Measurements from ENCODE around the gene UVRAG. TPM values are rescaled to one million over a fixed set of nuclear protein-coding genes. Genes with fewer than 3 reads are reported as not detected.

UVRAG gene
- total RNA-seq, 1 donor from 2014 or later: 27.6 TPM

DNA sequence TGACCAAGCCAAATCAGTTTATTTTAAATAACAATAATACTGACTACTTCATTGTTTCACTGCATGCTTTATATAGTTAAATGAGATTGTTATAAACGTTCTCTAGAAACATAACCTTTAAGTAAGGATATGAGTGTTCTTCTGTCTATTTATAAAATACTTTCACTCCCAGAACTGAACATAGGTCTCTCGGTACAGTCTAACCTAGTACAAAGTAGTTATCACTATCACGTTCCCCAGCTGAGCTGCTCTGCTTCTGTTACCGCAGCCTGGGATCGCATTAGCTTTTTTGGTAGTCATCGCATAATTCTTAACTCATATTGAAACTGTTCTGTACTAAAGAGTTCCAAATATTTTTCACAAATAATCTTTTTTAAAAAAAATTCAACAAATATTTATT lies 247.7 kb downstream of the UVRAG start:
- H3K4me1 Mint-ChIP-seq: no peaks in the 10 kb centered on the region

DNA sequence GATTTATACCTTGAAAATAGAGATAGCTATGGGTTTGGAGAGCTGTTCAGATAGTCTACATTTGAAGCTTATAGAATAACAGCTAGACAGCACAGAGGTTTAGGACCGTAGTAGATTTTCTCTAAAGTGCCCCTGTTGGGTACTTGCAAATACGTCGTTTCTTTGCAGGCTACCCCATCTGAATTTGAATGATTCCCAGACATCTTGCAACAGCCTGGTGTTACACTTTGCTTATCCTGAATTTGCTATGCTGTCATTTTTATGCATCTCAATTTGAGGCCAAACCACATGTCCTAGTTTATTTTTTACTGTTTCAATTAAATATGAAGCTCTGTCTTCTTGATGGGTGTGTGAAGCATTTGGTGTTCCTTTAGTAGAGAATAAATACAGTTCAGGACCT lies 249.2 kb downstream of the UVRAG start:
- Mint-ChIP-seq H3K4me3 (no peak overlapping the region), H3K27me3 (ENCODE audit: low read depth) (no peaks in the 10 kb centered on the region), H3K9me3 (no peaks in the 10 kb centered on the region), H3K36me3 (peaks cover 22% of the 10 kb centered on the region), H3K27ac (no peak overlapping the region), H3K4me1 (no peaks in the 10 kb centered on the region)
- TF ChIP-seq, protein P1, sequence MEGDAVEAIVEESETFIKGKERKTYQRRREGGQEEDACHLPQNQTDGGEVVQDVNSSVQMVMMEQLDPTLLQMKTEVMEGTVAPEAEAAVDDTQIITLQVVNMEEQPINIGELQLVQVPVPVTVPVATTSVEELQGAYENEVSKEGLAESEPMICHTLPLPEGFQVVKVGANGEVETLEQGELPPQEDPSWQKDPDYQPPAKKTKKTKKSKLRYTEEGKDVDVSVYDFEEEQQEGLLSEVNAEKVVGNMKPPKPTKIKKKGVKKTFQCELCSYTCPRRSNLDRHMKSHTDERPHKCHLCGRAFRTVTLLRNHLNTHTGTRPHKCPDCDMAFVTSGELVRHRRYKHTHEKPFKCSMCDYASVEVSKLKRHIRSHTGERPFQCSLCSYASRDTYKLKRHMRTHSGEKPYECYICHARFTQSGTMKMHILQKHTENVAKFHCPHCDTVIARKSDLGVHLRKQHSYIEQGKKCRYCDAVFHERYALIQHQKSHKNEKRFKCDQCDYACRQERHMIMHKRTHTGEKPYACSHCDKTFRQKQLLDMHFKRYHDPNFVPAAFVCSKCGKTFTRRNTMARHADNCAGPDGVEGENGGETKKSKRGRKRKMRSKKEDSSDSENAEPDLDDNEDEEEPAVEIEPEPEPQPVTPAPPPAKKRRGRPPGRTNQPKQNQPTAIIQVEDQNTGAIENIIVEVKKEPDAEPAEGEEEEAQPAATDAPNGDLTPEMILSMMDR (IDR thresholded peaks at IDR 0.05; ENCODE audit: unreplicated experiment): no peak
- DNase-seq (ENCODE audit: low spot score in 2 of 2, unreplicated experiment in 2 of 2): no peak

More for the DNA sequence above, 247.7 kb downstream of the UVRAG start:
- Mint-ChIP-seq H3K36me3 (peaks cover 19% of the 10 kb centered on the region), H3K27ac (no peak overlapping the region), H3K4me3 (no peak overlapping the region), H3K9me3 (no peaks in the 10 kb centered on the region), H3K27me3 (ENCODE audit: low read depth) (no peaks in the 10 kb centered on the region)
- TF ChIP-seq, protein P1 (IDR thresholded peaks at IDR 0.05; ENCODE audit: unreplicated experiment): no peak
- DNase-seq (ENCODE audit: low spot score in 2 of 2, unreplicated experiment in 2 of 2): no peak

DNA sequence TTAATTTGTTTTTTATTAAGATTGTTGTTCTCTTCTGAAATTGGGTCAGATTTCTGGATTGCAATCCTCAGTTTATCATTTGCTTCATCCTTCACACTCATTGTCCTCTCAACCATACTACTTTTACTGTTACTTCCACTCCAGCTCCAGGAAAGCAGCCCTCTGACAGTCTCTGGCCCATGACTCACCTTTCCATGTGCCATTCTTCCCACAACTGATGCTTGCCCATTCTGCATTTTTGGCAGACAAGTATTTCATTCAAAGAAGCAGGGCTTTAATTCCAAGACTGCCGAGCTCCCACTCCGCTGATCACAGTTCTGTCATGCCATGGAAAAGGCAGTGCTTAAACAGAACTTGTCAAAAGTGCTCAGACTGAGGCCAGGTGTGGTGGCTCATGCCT lies 252.1 kb downstream of the UVRAG start:
- DNase-seq (ENCODE audit: low spot score in 2 of 2, unreplicated experiment in 2 of 2): no peak
- Mint-ChIP-seq H3K27ac (no peak overlapping the region), H3K36me3 (peaks cover 14% of the 10 kb centered on the region), H3K4me3 (no peak overlapping the region), H3K9me3 (no peaks in the 10 kb centered on the region), H3K4me1 (no peaks in the 10 kb centered on the region), H3K27me3 (ENCODE audit: low read depth) (no peaks in the 10 kb centered on the region)
- TF ChIP-seq, protein P1 (IDR thresholded peaks at IDR 0.05; ENCODE audit: unreplicated experiment): no peak

DNA sequence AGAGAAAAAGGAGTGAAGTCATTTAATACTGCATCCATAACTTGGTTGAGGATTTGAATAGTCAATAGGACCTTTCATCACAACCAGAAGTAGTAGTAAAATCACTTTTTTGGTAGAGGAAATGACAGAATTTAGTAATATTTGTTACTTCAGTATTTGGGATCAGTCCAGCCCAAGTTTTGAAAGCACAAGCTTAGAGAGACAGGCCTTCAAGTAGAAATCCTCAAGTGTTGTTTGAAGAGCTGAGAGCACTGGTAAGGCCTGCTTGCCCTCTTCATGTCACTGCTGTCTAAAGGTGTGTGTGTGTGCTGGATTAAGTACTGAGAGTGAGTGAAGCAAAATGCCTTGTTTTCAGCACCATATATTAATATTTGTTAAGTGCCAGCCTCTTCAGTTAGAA lies 254.0 kb downstream of the UVRAG start:
- TF ChIP-seq, protein P1 (IDR thresholded peaks at IDR 0.05; ENCODE audit: unreplicated experiment): no peak
- no peak for DNase-seq (ENCODE audit: low spot score in 2 of 2, unreplicated experiment in 2 of 2)
- Mint-ChIP-seq H3K4me1 (peaks cover 6% of the 10 kb centered on the region), H3K36me3 (peaks cover 11% of the 10 kb centered on the region), H3K4me3 (no peak overlapping the region), H3K9me3 (no peaks in the 10 kb centered on the region), H3K27ac (no peak overlapping the region), H3K27me3 (ENCODE audit: low read depth) (no peaks in the 10 kb centered on the region)

DNA sequence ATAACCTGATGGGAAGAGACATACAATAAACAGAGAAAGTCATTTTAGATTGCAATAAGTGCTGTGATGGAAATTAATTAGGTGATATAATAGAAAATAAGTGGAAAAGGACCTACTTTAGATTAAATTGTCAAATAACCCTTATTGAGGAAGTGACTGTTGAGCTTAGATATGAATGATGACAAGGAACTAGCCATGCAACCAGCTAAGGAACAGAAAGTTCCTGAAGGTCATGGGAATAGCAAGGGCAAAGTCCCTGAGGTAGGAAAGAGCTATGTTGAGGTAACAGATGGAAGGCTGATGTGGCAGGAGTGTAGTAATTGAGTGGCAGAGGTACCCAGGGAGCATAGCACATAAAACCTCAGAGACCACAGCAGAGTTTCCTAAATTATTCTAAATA lies 256.1 kb downstream of the UVRAG start:
- H3K9me3 Mint-ChIP-seq: peaks cover 6% of the 10 kb centered on the region
- TF ChIP-seq, protein P1 (IDR thresholded peaks at IDR 0.05; ENCODE audit: unreplicated experiment): no peak
- no peak for DNase-seq (ENCODE audit: low spot score in 2 of 2, unreplicated experiment in 2 of 2)
- peaks cover 21% of the 10 kb centered on the region for H3K4me1 Mint-ChIP-seq
- no peak overlapping the region for H3K4me3 Mint-ChIP-seq
- no peaks in the 10 kb centered on the region for H3K27me3 Mint-ChIP-seq (ENCODE audit: low read depth)
- no peak overlapping the region for H3K27ac Mint-ChIP-seq
- H3K36me3 Mint-ChIP-seq: peaks cover 17% of the 10 kb centered on the region

DNA sequence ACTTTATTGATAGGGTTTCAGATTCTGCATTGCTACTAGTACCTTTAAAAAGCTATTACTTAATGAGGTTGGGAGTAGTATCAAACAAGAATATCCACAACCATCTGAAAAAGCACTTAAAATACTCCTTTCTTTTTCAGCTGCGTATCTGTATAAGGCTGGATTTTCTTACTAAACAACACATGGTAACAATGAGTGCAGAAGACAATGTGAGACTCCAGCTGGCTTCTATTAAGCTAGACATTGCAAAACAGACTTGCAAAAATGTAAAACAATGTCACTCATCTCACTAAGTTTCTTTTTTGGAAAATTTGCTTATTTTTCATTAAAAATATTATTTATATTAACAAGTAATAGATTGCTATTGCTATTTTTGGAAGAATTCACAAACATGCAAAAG lies 258.7 kb downstream of the UVRAG start:
- Mint-ChIP-seq H3K9me3 (peaks cover 8% of the 10 kb centered on the region), H3K4me3 (no peak overlapping the region), H3K36me3 (peaks cover 10% of the 10 kb centered on the region), H3K27ac (no peak overlapping the region), H3K4me1 (peaks cover 28% of the 10 kb centered on the region), H3K27me3 (ENCODE audit: low read depth) (no peaks in the 10 kb centered on the region)
- DNase-seq (ENCODE audit: low spot score in 2 of 2, unreplicated experiment in 2 of 2): no peak
- TF ChIP-seq, protein P1 (IDR thresholded peaks at IDR 0.05; ENCODE audit: unreplicated experiment): no peak

All from mesothelial cell of epicardium (in vitro differentiated cells).